Measurements from ENCODE around the gene COLQ.
A peak's percentile ranks its signal among the peaks of the same experiment; 100 is the strongest.

Gene COLQ

DNA sequence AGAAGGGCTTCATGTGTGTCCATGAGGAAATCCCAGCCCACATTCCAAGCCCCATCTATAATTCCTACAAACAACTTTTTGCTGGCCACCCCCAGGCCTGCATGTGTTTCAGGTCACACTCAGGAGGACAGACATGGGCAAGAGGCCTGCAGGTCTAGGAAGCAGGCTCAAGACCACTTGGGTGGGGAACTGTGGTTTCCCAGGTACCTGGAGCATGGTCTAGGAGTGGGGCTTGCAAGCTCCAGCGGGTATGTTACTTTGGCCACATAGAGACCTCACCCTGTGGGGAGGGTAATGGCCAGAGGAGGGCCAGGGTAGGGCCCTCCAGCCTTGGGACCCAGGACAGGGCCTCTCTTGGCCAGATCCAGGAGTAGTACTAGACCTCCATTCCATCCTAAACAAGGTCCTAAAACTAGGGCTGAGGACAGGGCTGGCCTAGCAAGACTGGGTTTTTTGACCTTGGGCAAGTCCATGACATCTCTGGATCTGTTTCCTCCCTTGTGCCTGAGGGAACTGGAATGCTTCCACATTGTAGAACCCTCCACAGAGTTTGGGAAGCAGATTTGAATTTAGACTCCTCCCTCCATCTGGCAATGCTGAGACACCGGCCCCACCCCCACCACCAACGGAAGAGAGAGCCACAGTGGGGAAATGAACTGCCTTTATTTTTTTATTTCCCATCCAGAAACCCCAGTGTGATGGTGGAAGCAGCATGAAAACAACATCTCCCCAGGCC lies 71.8 kb downstream of the COLQ start:
- TF ChIP-seq, protein P1, sequence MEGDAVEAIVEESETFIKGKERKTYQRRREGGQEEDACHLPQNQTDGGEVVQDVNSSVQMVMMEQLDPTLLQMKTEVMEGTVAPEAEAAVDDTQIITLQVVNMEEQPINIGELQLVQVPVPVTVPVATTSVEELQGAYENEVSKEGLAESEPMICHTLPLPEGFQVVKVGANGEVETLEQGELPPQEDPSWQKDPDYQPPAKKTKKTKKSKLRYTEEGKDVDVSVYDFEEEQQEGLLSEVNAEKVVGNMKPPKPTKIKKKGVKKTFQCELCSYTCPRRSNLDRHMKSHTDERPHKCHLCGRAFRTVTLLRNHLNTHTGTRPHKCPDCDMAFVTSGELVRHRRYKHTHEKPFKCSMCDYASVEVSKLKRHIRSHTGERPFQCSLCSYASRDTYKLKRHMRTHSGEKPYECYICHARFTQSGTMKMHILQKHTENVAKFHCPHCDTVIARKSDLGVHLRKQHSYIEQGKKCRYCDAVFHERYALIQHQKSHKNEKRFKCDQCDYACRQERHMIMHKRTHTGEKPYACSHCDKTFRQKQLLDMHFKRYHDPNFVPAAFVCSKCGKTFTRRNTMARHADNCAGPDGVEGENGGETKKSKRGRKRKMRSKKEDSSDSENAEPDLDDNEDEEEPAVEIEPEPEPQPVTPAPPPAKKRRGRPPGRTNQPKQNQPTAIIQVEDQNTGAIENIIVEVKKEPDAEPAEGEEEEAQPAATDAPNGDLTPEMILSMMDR (conservative IDR thresholded peaks at IDR 0.05; ENCODE audit: control insufficient read depth, insufficient read depth, low read depth, low read length) = no peak
- DNase-seq (ENCODE audit: low read depth) = no peak

DNA sequence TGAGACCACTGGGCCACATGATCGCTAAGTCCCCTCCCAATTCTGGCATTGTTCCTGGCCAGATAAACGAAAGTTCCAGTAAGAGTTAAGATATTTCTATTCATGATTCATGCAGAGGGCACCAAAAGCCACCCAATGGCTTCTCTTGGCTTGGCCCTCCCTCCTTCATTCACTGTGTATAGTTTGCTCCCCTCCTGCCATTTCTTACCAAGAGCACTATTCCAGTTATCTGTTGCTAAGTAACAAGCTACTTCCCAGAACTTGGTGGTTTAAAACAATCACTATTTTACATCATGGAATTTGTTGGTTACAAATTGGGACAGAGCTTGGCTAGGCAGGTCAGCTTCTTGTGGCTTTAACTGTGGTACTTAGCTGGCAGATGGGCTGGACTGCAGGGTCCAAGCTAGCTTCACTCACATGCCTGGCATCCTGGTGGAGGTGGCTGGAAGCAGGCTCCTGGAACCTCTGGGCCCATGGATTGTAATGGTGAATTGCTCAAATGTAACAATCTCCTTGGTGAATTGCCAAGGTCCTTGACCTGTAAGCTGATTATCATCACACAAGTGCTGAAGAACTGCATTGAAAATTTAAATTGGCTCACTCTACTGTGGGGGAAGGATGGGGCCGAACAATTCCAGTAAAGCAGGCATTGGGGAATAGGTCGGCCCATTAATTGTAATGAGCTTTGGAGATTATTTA lies 77.5 kb downstream of the COLQ start:
- TF ChIP-seq, protein P1 (conservative IDR thresholded peaks at IDR 0.05; ENCODE audit: control insufficient read depth, insufficient read depth, low read depth, low read length) = no peak
- H3K4me3 ChIP-seq (ENCODE audit: control insufficient read depth, low read depth, low read length) = no peak overlapping the region
- DNase-seq (ENCODE audit: low read depth) = peak; percentile 16

More for the DNA sequence above, 71.8 kb downstream of the COLQ start:
- no peak overlapping the region for H3K4me3 ChIP-seq (ENCODE audit: control insufficient read depth, low read depth, low read length)

DNA sequence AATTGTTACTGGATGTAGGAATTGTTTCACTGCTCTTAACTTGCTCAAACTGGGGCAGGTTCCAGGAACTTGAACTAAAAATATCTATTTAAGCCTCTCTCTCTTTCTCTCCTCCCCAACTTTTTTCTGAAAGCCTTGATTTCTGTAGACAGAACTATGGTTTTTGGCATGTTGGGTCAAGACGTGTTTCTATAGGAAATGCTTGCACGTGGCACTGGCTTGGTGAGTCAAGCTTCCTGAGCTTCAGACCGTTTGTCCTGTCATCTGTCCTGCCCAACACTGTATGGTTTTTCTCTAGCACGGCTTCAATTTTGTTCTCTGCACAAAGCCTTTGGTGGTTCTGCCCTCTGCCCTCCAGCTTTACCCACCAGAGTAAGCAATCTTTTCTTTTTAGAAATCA lies 80.6 kb downstream of the COLQ start:
- peak; percentile 72 for DNase-seq (ENCODE audit: low read depth)
- H3K4me3 ChIP-seq (ENCODE audit: control insufficient read depth, low read depth, low read length) = no peak overlapping the region
- TF ChIP-seq, protein P1 (conservative IDR thresholded peaks at IDR 0.05; ENCODE audit: control insufficient read depth, insufficient read depth, low read depth, low read length) = no peak

DNA sequence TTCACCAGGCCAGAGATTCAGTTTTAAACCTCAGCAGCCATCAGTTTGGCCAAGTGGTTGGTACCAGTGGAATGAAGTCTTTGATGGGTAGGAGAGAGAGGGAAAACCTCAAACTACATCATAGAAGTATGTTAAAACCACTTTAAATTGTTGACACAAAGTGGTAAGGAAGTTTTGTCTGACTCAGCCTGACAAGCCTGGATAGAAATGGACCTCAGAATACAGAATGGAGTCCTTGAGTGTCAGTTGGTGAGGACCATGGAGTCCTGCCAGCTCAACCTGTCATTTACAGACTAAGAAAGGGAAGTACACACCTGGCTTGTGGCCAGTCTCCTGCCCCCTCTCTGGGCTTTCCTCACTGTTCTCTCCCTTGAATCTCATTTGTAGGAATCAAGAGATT lies 82.0 kb downstream of the COLQ start:
- peak; percentile 72 for DNase-seq (ENCODE audit: low read depth)
- H3K4me3 ChIP-seq (ENCODE audit: control insufficient read depth, low read depth, low read length) = no peak overlapping the region
- TF ChIP-seq, protein P1 (conservative IDR thresholded peaks at IDR 0.05; ENCODE audit: control insufficient read depth, insufficient read depth, low read depth, low read length) = no peak

DNA sequence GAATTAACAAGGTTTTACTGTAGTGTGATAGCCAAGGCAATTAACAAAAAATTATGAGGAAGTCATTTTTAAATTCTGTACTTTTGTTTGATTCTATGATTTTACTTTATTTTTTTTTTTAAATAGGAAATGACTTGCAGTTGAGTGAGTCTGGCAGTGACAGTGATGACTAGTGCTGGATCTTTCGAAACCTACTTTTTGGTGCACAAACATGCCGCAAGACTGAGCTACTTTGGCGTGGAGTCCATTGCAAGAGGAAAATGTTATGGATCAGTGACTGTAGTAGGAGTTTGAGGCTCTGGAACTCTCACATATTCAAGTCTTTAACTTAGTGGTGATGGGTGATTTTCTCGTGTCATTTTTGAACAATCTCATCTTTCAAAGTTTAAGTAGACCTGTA lies 82.5 kb downstream of the COLQ start:
- DNase-seq (ENCODE audit: low read depth) = peak; percentile 90
- TF ChIP-seq, protein P1 (conservative IDR thresholded peaks at IDR 0.05; ENCODE audit: control insufficient read depth, insufficient read depth, low read depth, low read length) = no peak
- no peak overlapping the region for H3K4me3 ChIP-seq (ENCODE audit: control insufficient read depth, low read depth, low read length)

DNA sequence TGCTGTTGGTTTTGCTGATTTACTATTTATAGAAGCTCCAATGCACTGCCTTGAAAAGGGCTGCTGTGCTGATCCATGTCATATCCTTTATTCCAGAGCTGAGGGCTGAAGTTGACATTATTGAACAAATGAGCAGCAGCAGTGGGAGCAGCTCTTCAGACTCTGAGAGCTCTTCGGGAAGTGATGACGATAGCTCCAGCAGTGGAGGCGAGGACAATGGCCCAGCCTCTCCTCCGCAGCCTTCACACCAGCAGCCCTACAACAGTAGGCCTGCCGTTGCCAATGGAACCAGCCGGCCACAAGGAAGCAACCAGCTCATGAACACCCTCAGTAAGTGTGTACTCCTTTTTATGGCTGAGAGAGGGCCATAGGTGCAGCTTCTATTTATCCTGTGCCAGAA lies 85.3 kb downstream of the COLQ start:
- no peak for DNase-seq (ENCODE audit: low read depth)
- TF ChIP-seq, protein P1 (conservative IDR thresholded peaks at IDR 0.05; ENCODE audit: control insufficient read depth, insufficient read depth, low read depth, low read length) = no peak
- no peak overlapping the region for H3K4me3 ChIP-seq (ENCODE audit: control insufficient read depth, low read depth, low read length)
